Spleen (tissue), 7 donors: ENCODE results near the gene GRID2.

Experiments used
- POLR2A ChIP-seq, 3 donors: fragments of 450-650 bp; IDR thresholded peaks; one replicate each; pipeline ENCODE4 v1.5.1; 2017; ENCODE audit warnings: antibody characterized with exemption in 3 of 3, mild to moderate bottlenecking in 1 of 3
- TF ChIP-seq, protein P1 (sequence below), 11 experiments: fragments of 200-600 bp in 7 of 11; fragments of 450-650 bp in 4 of 11; sonication (generic) in 4 of 11; IDR thresholded peaks in 8 of 11; conservative IDR thresholded peaks in 3 of 11; 1 replicate in 7 of 11; 2 replicates in 4 of 11; pipeline versions ENCODE4 v1.4.0 to v1.8.0; 2016 to 2021; ENCODE audit warnings: antibody characterized with exemption in 11 of 11, inconsistent platforms in 4 of 11, mild to moderate bottlenecking in 1 of 11
- donor health status: DM: no; HTN: no; CAD: no; lungs with moderate emphysema.
- donor health status: DM: no; HTN: no; CAD: no.
- donor health status: DM: no; HTN: no; CAD: no.

DNA sequence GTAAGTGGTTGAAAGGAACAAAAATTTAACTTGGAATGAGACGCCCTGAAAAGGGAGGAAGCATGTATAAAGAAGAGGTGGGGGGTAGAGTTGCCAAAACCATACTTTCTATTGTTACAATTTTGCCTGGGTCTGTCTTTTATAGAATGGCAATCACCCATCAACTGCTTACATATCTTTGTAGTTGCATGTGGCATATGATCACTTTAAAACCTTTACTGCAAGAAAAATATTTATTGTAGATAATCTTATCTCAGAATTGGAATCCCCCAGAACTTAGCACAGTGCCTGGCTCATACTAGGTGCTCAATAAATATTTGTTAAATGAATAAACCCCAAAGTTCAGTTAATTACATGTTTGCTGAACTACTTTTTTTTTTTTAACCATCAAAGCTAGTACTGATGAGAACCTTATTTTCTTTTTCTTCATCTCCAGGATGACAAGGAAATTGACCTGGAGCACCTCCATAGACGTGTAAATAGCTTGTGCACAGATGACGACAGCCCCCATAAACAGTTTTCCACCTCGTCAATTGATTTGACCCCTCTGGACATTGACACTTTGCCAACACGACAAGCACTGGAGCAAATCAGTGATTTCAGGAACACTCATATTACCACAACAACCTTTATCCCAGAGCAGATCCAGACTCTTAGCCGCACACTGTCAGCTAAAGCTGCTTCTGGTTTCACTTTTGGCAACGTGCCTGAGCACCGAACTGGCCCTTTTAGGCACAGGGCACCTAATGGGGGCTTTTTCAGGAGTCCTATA lies 1468.1 kb downstream of the GRID2 start:
- TF ChIP-seq, protein P1, sequence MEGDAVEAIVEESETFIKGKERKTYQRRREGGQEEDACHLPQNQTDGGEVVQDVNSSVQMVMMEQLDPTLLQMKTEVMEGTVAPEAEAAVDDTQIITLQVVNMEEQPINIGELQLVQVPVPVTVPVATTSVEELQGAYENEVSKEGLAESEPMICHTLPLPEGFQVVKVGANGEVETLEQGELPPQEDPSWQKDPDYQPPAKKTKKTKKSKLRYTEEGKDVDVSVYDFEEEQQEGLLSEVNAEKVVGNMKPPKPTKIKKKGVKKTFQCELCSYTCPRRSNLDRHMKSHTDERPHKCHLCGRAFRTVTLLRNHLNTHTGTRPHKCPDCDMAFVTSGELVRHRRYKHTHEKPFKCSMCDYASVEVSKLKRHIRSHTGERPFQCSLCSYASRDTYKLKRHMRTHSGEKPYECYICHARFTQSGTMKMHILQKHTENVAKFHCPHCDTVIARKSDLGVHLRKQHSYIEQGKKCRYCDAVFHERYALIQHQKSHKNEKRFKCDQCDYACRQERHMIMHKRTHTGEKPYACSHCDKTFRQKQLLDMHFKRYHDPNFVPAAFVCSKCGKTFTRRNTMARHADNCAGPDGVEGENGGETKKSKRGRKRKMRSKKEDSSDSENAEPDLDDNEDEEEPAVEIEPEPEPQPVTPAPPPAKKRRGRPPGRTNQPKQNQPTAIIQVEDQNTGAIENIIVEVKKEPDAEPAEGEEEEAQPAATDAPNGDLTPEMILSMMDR (IDR thresholded peaks at IDR 0.05 in 8 of 11, conservative IDR thresholded peaks at IDR 0.05 in 3 of 11), result no peak
- no peak for TF ChIP-seq POLR2A (IDR thresholded peaks at IDR 0.05)
